Testis (tissue), 2 donors: ENCODE data around the gene METTL26.

Source experiments
- CTCF ChIP-seq, 3 experiments: fragments of 450-650 bp in 2 of 3; fragments of 200-600 bp in 1 of 3; sonication (generic) in 1 of 3; IDR thresholded peaks; one replicate each; pipeline ENCODE4 v1.5.1; 2016 to 2019; ENCODE audit warnings: antibody characterized with exemption in 3 of 3, mild to moderate bottlenecking in 2 of 3, moderate library complexity in 1 of 3
- POLR2A ChIP-seq: fragments of 450-650 bp; IDR thresholded peaks from one replicate; pipeline ENCODE4 v1.6.1; 2017; ENCODE audit warnings: antibody characterized with exemption, mild to moderate bottlenecking, moderate library complexity

DNA sequence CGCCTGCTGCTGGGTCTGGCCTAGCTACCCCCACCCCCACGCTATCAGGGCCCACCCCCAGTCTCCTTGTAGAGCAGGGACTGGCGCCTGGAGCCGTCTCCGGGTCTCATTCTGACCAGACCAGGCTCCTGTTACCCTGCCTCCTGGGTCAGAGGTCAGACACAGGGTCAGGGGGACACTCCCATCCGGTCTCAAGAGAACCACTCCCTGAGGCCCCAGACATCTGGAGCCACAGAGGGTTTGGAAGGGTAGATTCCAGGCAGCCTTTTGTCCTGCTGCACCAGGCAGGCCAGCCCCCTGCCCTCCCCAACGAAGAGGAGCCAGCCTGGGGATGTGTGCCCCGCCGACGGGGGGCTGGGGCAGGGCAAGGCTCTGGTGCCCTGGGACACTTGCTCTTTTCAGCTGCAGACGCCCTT lies 6.3 kb downstream of the METTL26 start:
- TF ChIP-seq POLR2A (no peak), CTCF (IDR thresholded peaks at IDR 0.05) (no peak)
